Measurements from ENCODE around the gene SNAPC4. TPM values are rescaled to one million over a fixed set of nuclear protein-coding genes. Genes with fewer than 3 reads are reported as not detected.
"Not testable (repeated sequence)": the region's sequence is repeated elsewhere in the genome, so short reads cannot be mapped to it uniquely, and the experiment has no call there.

SNAPC4 gene
- total RNA-seq, 1 donor: 11.7 TPM

GRCh38 chr9:136354592-136355085 is 45.3 kb downstream of the SNAPC4 start:
- DNase-seq (ENCODE audit: low read depth): peak; percentile 54
- peak overlapping the region; percentile 30 for H3K4me3 ChIP-seq (ENCODE audit: low read depth, low read length)
- no peak for TF ChIP-seq CTCF (IDR thresholded peaks at IDR 0.05; ENCODE audit: insufficient read depth, low read depth, low read length)

GRCh38 chr9:136353757-136354488 is 46.0 kb downstream of the SNAPC4 start:
- no peak overlapping the region for H3K4me3 ChIP-seq (ENCODE audit: low read depth, low read length)
- no peak for TF ChIP-seq CTCF (IDR thresholded peaks at IDR 0.05; ENCODE audit: insufficient read depth, low read depth, low read length)
- no peak for DNase-seq (ENCODE audit: low read depth)

GRCh38 chr9:136353088-136353487 is 46.9 kb downstream of the SNAPC4 start:
- H3K4me3 ChIP-seq (ENCODE audit: low read depth, low read length): no peak overlapping the region
- no peak for TF ChIP-seq CTCF (IDR thresholded peaks at IDR 0.05; ENCODE audit: insufficient read depth, low read depth, low read length)
- no peak for DNase-seq (ENCODE audit: low read depth)

- no peak for TF ChIP-seq CTCF (IDR thresholded peaks at IDR 0.05; ENCODE audit: insufficient read depth, low read depth, low read length)
- H3K4me3 ChIP-seq (ENCODE audit: low read depth, low read length): no peak overlapping the region
- DNase-seq (ENCODE audit: low read depth): no peak
These were observed 47.3 kb downstream of the SNAPC4 start for GRCh38 chr9:136352682-136353081.

DNA sequence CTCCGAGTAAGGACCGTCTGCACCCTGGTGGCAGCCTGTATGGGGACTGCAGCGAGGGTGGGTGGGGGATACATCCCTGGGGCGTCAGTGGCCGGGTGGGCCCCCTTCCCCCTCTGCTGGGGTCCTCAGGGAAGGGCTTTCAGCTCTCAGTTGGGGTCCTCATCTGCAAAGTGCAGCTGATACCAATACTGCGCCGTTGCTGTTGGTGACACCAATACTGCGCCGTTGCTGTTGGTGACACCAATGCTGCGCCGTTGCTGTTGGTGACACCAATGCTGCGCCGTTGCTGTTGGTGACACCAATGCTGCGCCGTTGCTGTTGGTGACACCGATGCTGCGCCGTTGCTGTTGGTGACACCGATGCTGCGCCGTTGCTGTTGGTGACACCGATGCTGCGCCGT is 48.1 kb downstream of the SNAPC4 start:
- H3K4me3 ChIP-seq (ENCODE audit: low read depth, low read length); DNase-seq (ENCODE audit: low read depth): not testable (repeated sequence)

- H3K4me3 ChIP-seq (ENCODE audit: low read depth, low read length): no peak overlapping the region
- DNase-seq (ENCODE audit: low read depth): no peak
- no peak for TF ChIP-seq CTCF (IDR thresholded peaks at IDR 0.05; ENCODE audit: insufficient read depth, low read depth, low read length)
These were observed 48.6 kb downstream of the SNAPC4 start for GRCh38 chr9:136351252-136351800.

Other genes with a start within 250 kb of the SNAPC4 start
- gene LHX3, start 195.0 kb downstream of the SNAPC4 start, total RNA-seq: not detected in 2 replicates
- gene QSOX2, start 154.4 kb downstream of the SNAPC4 start, total RNA-seq: 11.3 and 15.1 TPM in 2 replicates
- under 0.01 TPM in 2 replicates for gene CCDC187, start 96.1 kb downstream of the SNAPC4 start, total RNA-seq
- gene GPSM1, start 72.6 kb downstream of the SNAPC4 start, total RNA-seq: 54.8 and 72.5 TPM in 2 replicates
- gene DNLZ, start 36.4 kb downstream of the SNAPC4 start, total RNA-seq: 8.2 and 17.4 TPM in 2 replicates
- gene CARD9, start 26.5 kb downstream of the SNAPC4 start, total RNA-seq: 14.7 and 20.0 TPM in 2 replicates
- 34.5 and 40.3 TPM in 2 replicates for gene ENTR1, start 10.4 kb upstream of the SNAPC4 start, total RNA-seq
- gene PMPCA, start 10.5 kb upstream of the SNAPC4 start, total RNA-seq: 45.1 and 48.8 TPM in 2 replicates
- gene INPP5E, start 39.7 kb upstream of the SNAPC4 start, total RNA-seq: 8.2 and 9.3 TPM in 2 replicates
- 40.3 and 43.2 TPM in 2 replicates for gene SEC16A, start 82.9 kb upstream of the SNAPC4 start, total RNA-seq
- gene NOTCH1, start 145.9 kb upstream of the SNAPC4 start, total RNA-seq: 22.5 and 36.7 TPM in 2 replicates

All from fibroblast of villous mesenchyme (primary cell).